Activated T-cell treated with anti-CD3 and anti-CD28 coated beads, Interleukin-2, amount 50 U/mL, for 48 hours (primary cell): Measurements from ENCODE around the gene INSIG1.

ENCODE experiments used
- DNase-seq, 2 experiments: peaks; one replicate each; pipeline ENCODE4 v3.0.0-alpha.2; 2020

The INSIG1 gene

GRCh38 chr7:155286686-155287085 lies 11.0 kb upstream of the INSIG1 start:
- no peak for DNase-seq

GRCh38 chr7:155287284-155287935 lies 10.3 kb upstream of the INSIG1 start:
- no peak for DNase-seq

GRCh38 chr7:155288055-155288454 lies 9.6 kb upstream of the INSIG1 start:
- DNase-seq, result no peak

- DNase-seq, result no peak
Observed at GRCh38 chr7:155289107-155289506, 8.6 kb upstream of the INSIG1 start.

GRCh38 chr7:155289949-155290501 lies 7.7 kb upstream of the INSIG1 start:
- DNase-seq, result no peak

GRCh38 chr7:155291045-155291530 lies 6.6 kb upstream of the INSIG1 start:
- DNase-seq, result peak in 1 of 2 experiments; percentile 47

GRCh38 chr7:155291729-155292128 lies 5.9 kb upstream of the INSIG1 start:
- no peak for DNase-seq

- peak in 1 of 2 experiments; percentile 7 for DNase-seq
Observed at GRCh38 chr7:155292680-155293226, 4.9 kb upstream of the INSIG1 start.

GRCh38 chr7:155293721-155294510 lies 3.8 kb upstream of the INSIG1 start:
- DNase-seq, result no peak

GRCh38 chr7:155294511-155294778 lies 3.2 kb upstream of the INSIG1 start:
- no peak for DNase-seq

GRCh38 chr7:155295511-155295910 lies 2.2 kb upstream of the INSIG1 start:
- no peak for DNase-seq

- DNase-seq, result no peak
Observed at GRCh38 chr7:155296006-155296787, 1.5 kb upstream of the INSIG1 start.

GRCh38 chr7:155296788-155297516 lies 726 bp upstream of the INSIG1 start:
- DNase-seq, result peak; percentile 86 to 89

GRCh38 chr7:155298288-155298833 lies 683 bp downstream of the INSIG1 start:
- no peak for DNase-seq

- peak; percentile 95 to 96 for DNase-seq
Observed at GRCh38 chr7:155298834-155299534, 1.3 kb downstream of the INSIG1 start.

- DNase-seq, result peak in 1 of 2 experiments; percentile 38
Observed at GRCh38 chr7:155299535-155300202, 2.0 kb downstream of the INSIG1 start.

- no peak for DNase-seq
Observed at GRCh38 chr7:155300641-155301452, 3.2 kb downstream of the INSIG1 start.

- DNase-seq, result no peak
Observed at GRCh38 chr7:155303039-155303593, 5.4 kb downstream of the INSIG1 start.

GRCh38 chr7:155303897-155304296 lies 6.2 kb downstream of the INSIG1 start:
- DNase-seq, result no peak
